SK-N-SH (cell line): ENCODE data around the gene FUT6. TPM values are rescaled to one million over a fixed set of nuclear protein-coding genes. Genes with fewer than 3 reads are reported as not detected.

Source experiments
- CTCF ChIA-PET: fragments of 300-600, 350-600 bp; formaldehyde crosslinking; extraction: SDS; loops from one replicate; lab custom pipeline; 2021; lab: Yijun Ruan, JAX
- POLR2A ChIA-PET: fragments of 350-600 bp; sonication (Branson Sonifier 250); formaldehyde crosslinking; extraction: SDS; loops from one replicate; lab custom pipeline; 2020; ENCODE audit warnings: antibody characterized with exemption, inconsistent platforms; lab: Yijun Ruan, JAX
- DNase-seq: peaks from one replicate; pipeline ENCODE4 v3.0.0; 2012
- H2AFZ ChIP-seq: fragments of 200-600 bp; sonication (generic); 2 replicates; pipeline ENCODE4 v1.8.1; 2016; ENCODE audit warnings: antibody characterized with exemption, mild to moderate bottlenecking, low read depth
- H3F3A ChIP-seq: fragments of 200-600 bp; sonication (generic); replicated peaks from 2 replicates; pipeline ENCODE3; 2016; ENCODE audit warnings: antibody characterized with exemption, mild to moderate bottlenecking; ENCODE audit not compliant: insufficient read depth
- H3K27ac ChIP-seq, 2 experiments: fragments of 200-500 bp in 1 of 2; fragments of 200-600 bp in 1 of 2; sonication (Bioruptor generic) in 1 of 2; sonication (generic), shearing (Covaris generic) in 1 of 2; 2 replicates each; pipeline versions ENCODE4 v1.5.1 to v1.6.1; 2014 to 2016; ENCODE audit warnings: low read depth in 2 of 2, inconsistent platforms in 1 of 2, low read length in 1 of 2, mild to moderate bottlenecking in 1 of 2, mixed read lengths in 1 of 2
- H3K27me3 ChIP-seq: fragments of 200-600 bp; sonication (generic), shearing (Covaris generic); 2 replicates; pipeline ENCODE4 v1.6.1; 2016; ENCODE audit warnings: mixed run types; ENCODE audit not compliant: insufficient read depth
- H3K36me3 ChIP-seq, 2 experiments: fragments of 200-500 bp in 1 of 2; fragments of 200-600 bp in 1 of 2; sonication (Bioruptor generic) in 1 of 2; sonication (generic) in 1 of 2; replicated peaks in 1 of 2; 2 replicates each; pipeline versions ENCODE3 to v1.5.1; 2014 to 2016; ENCODE audit warnings: low read length in 1 of 2, mild to moderate bottlenecking in 1 of 2; ENCODE audit not compliant: insufficient read depth in 2 of 2, control insufficient read depth in 1 of 2
- H3K4me1 ChIP-seq, 2 experiments: fragments of 200-500 bp in 1 of 2; fragments of 200-600 bp in 1 of 2; sonication (Bioruptor generic) in 1 of 2; sonication (generic), shearing (Covaris generic) in 1 of 2; 2 replicates each; pipeline versions ENCODE4 v1.5.1 to v1.6.1; 2014 to 2016; ENCODE audit warnings: low read depth in 1 of 2, low read length in 1 of 2, mixed run types in 1 of 2; ENCODE audit not compliant: insufficient read depth in 2 of 2, control insufficient read depth in 1 of 2
- H3K4me2 ChIP-seq: fragments of 200-600 bp; sonication (generic), shearing (Covaris generic); 2 replicates; pipeline ENCODE4 v1.6.1; 2017; ENCODE audit warnings: mixed run types
- H3K4me3 ChIP-seq, 2 experiments: fragments of 200-500 bp in 1 of 2; fragments of 200-600 bp in 1 of 2; sonication (Bioruptor generic) in 1 of 2; sonication (generic), shearing (Covaris generic) in 1 of 2; 2 replicates each; pipeline versions ENCODE4 v1.5.1 to v1.8.1; 2014 to 2016; ENCODE audit warnings: low read depth in 2 of 2, inconsistent platforms in 1 of 2, low read length in 1 of 2, mild to moderate bottlenecking in 1 of 2, mixed read lengths in 1 of 2, moderate library complexity in 1 of 2
- H3K79me2 ChIP-seq: fragments of 200-600 bp; sonication (generic); 2 replicates; pipeline ENCODE4 v1.8.1; 2017; ENCODE audit warnings: mild to moderate bottlenecking; ENCODE audit not compliant: insufficient read depth
- H3K9ac ChIP-seq: fragments of 200-600 bp; sonication (generic); 2 replicates; pipeline ENCODE4 v1.6.1; 2017; ENCODE audit warnings: mixed run types
- H3K9me2 ChIP-seq: fragments of 200-600 bp; sonication (generic); 2 replicates; pipeline ENCODE4 v1.6.1; 2017; ENCODE audit warnings: mixed run types
- H3K9me3 ChIP-seq: fragments of 200-600 bp; sonication (generic); 2 replicates; pipeline ENCODE4 v1.6.1; 2017; ENCODE audit warnings: mixed run types, mild to moderate bottlenecking, moderate library complexity
- H4K20me1 ChIP-seq: fragments of 200-600 bp; sonication (generic); 2 replicates; pipeline ENCODE4 v1.6.1; 2017; ENCODE audit warnings: mild to moderate bottlenecking, mixed run types; ENCODE audit not compliant: insufficient read depth
- ELF1 ChIP-seq: IDR thresholded peaks from 2 replicates; pipeline ENCODE4 v1.4.0; 2012
- FOSL2 ChIP-seq: IDR thresholded peaks from 2 replicates; pipeline ENCODE4 v1.4.0; 2012; ENCODE audit warnings: low read depth, mild to moderate bottlenecking, moderate library complexity, borderline replicate concordance
- FOXJ3 ChIP-seq: sonication (generic); formaldehyde crosslinking; IDR thresholded peaks from 2 replicates; pipeline ENCODE4 v1.5.1; 2020; ENCODE audit warnings: mild to moderate bottlenecking, missing genetic modification reagents
- GABPA ChIP-seq: IDR thresholded peaks from 2 replicates; pipeline ENCODE4 v1.4.0; 2012; ENCODE audit warnings: low read depth, mild to moderate bottlenecking
- GATA2 ChIP-seq: sonication (generic); formaldehyde crosslinking; IDR thresholded peaks from 2 replicates; pipeline ENCODE4 v1.5.0; 2020; ENCODE audit warnings: mild to moderate bottlenecking, missing genetic modification reagents
- MEF2A ChIP-seq: IDR thresholded peaks from 2 replicates; pipeline ENCODE4 v1.4.0; 2012; ENCODE audit warnings: low read depth, borderline replicate concordance
- MXI1 ChIP-seq: IDR thresholded peaks from 2 replicates; pipeline ENCODE4 v1.6.1; 2012; ENCODE audit warnings: mild to moderate bottlenecking, low read depth, low read length, improper control_type of control experiment
- NFIC ChIP-seq: IDR thresholded peaks from 2 replicates; pipeline ENCODE4 v1.4.0; 2012; ENCODE audit warnings: borderline replicate concordance
- RAD21 ChIP-seq: IDR thresholded peaks from 2 replicates; pipeline ENCODE4 v1.6.1; 2012; ENCODE audit warnings: mild to moderate bottlenecking, low read length
- RCOR1 ChIP-seq: fragments of 150-350 bp; IDR thresholded peaks from 2 replicates; pipeline ENCODE4 v1.6.1; 2017; ENCODE audit warnings: antibody characterized with exemption, low read length
- RXRA ChIP-seq: IDR thresholded peaks from 2 replicates; pipeline ENCODE4 v1.4.0; 2012; ENCODE audit warnings: low read depth, mild to moderate bottlenecking, borderline replicate concordance
- TAF1 ChIP-seq: IDR thresholded peaks from 2 replicates; pipeline ENCODE4 v1.6.1; 2012; ENCODE audit warnings: low read depth, mild to moderate bottlenecking, low read length, moderate library complexity, borderline replicate concordance
- TCF12 ChIP-seq: IDR thresholded peaks from 2 replicates; pipeline ENCODE4 v1.4.0; 2012
- TEAD4 ChIP-seq: IDR thresholded peaks from 2 replicates; pipeline ENCODE4 v1.4.0; 2012; ENCODE audit warnings: mild to moderate bottlenecking, borderline replicate concordance; ENCODE audit not compliant: insufficient read depth
- YY1 ChIP-seq: IDR thresholded peaks from 2 replicates; pipeline ENCODE4 v1.4.0; 2012; ENCODE audit warnings: low read depth, mild to moderate bottlenecking
- WGBS: methylation state at CpG from one replicate; pipeline ENCODE4 v1.1.6; 2017; ENCODE audit warnings: low lambda C conversion rate; 5-methylcytosine and 5-hydroxymethylcytosine counted together
- polyA plus RNA-seq, 3 experiments: library from polyadenylated mRNA; depleted of rRNA; stranded (reverse); fragments of >200 nt; gene quantifications; 2 replicates each; pipeline ENCODE4 v1.2.3, GENCODE V29; 2012
- TF ChIP-seq, protein P1 (sequence below): IDR thresholded peaks from 2 replicates; pipeline ENCODE4 v1.4.0; 2012; ENCODE audit warnings: low read depth
- TF ChIP-seq, protein P2 (sequence below): fragments of 200-600 bp; sonication (generic); IDR thresholded peaks from 2 replicates; pipeline ENCODE4 v1.6.1; 2017; ENCODE audit warnings: antibody characterized with exemption, mild to moderate bottlenecking, moderate library complexity
- TF ChIP-seq, protein P3 (sequence below): IDR thresholded peaks from 2 replicates; pipeline ENCODE4 v1.6.1; 2012; ENCODE audit warnings: mild to moderate bottlenecking, low read depth, low read length, moderate library complexity
- TF ChIP-seq, protein P4 (sequence below): fragments of 150-350 bp; IDR thresholded peaks from 2 replicates; pipeline ENCODE4 v1.6.1; 2016; ENCODE audit warnings: mild to moderate bottlenecking, low read depth, low read length
- TF ChIP-seq, protein P5 (sequence below): fragments of 150-350 bp; IDR thresholded peaks from 2 replicates; pipeline ENCODE4 v1.6.1; 2017; ENCODE audit warnings: antibody characterized with exemption, low read length, low read depth, borderline replicate concordance

The FUT6 gene
- polyA plus RNA-seq, 1 of the 3 experiments (the other 2 are of a cell fraction), result not detected

DNA sequence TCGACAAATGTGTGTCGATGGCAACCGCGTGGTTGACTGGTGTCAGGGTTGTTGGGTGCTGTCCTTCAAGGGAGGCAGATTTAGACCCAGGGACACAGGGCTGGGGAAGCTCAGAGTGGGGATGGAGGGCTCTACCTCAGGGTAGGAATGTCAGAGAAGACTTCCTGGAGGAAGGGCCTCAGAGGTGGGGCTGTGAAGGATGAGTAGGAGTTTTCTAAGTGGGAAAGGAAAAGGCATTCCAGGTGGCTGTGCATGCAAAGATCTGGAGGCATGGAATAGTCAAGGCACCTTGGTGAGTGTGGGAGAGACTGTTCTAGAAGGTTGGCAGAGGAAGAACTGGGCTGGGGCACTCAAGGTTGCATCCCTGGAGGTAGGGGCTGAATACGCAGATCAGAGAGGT is 32.6 kb downstream of the FUT6 start:
- ChIA-PET POLR2A (interaction anchor here (0.6 to 1.5 kb wide), 2 partner anchors 12 to 21 kb away, joined by 3 to 5 read pairs; no protein-coding TSS in a partner anchor), CTCF (interaction anchor here (0.8 to 3.7 kb wide), 9 partner anchors 9 to 241 kb away, joined by 3 to 18 read pairs (median 3); no protein-coding TSS in a partner anchor)
- Histone ChIP-seq H3K4me2 (no peak overlapping the region), H3K36me3 (no peaks in the 10 kb centered on the region), H2AFZ (no peak overlapping the region), H3K4me1 (peaks cover 3 to 17% of the 10 kb centered on the region in 2 experiments; a peak in 1 of 4 replicates), H3F3A (no peaks in the 10 kb centered on the region), H3K27me3 (peaks cover 6% of the 10 kb centered on the region; the same call in 1 of the 2 replicates), H3K9me3 (no peaks in the 10 kb centered on the region), H3K9ac (no peak overlapping the region), H3K27ac (no peak overlapping the region), H3K9me2 (no peaks in the 10 kb centered on the region), H3K79me2 (no peaks in the 10 kb centered on the region), H3K4me3 (no peak overlapping the region), H4K20me1 (no peaks in the 10 kb centered on the region)
- no peak for DNase-seq
- 98% methylated on average over 4 of the region's 5 CpGs for WGBS
- TF ChIP-seq FOXJ3 (no peak), GABPA (no peak), RAD21 (no peak), FOSL2 (no peak), RXRA (no peak), RCOR1 (no peak), MXI1 (no peak), GATA2 (CRISPR knock-in tag) (no peak), TAF1 (no peak), YY1 (no peak), TCF12 (no peak), MEF2A (no peak), TEAD4 (no peak), ELF1 (no peak), NFIC (no peak)
- TF ChIP-seq, protein P1, sequence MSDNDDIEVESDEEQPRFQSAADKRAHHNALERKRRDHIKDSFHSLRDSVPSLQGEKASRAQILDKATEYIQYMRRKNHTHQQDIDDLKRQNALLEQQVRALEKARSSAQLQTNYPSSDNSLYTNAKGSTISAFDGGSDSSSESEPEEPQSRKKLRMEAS, result no peak
- TF ChIP-seq, protein P2, sequence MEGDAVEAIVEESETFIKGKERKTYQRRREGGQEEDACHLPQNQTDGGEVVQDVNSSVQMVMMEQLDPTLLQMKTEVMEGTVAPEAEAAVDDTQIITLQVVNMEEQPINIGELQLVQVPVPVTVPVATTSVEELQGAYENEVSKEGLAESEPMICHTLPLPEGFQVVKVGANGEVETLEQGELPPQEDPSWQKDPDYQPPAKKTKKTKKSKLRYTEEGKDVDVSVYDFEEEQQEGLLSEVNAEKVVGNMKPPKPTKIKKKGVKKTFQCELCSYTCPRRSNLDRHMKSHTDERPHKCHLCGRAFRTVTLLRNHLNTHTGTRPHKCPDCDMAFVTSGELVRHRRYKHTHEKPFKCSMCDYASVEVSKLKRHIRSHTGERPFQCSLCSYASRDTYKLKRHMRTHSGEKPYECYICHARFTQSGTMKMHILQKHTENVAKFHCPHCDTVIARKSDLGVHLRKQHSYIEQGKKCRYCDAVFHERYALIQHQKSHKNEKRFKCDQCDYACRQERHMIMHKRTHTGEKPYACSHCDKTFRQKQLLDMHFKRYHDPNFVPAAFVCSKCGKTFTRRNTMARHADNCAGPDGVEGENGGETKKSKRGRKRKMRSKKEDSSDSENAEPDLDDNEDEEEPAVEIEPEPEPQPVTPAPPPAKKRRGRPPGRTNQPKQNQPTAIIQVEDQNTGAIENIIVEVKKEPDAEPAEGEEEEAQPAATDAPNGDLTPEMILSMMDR, result no peak
- TF ChIP-seq, protein P3, sequence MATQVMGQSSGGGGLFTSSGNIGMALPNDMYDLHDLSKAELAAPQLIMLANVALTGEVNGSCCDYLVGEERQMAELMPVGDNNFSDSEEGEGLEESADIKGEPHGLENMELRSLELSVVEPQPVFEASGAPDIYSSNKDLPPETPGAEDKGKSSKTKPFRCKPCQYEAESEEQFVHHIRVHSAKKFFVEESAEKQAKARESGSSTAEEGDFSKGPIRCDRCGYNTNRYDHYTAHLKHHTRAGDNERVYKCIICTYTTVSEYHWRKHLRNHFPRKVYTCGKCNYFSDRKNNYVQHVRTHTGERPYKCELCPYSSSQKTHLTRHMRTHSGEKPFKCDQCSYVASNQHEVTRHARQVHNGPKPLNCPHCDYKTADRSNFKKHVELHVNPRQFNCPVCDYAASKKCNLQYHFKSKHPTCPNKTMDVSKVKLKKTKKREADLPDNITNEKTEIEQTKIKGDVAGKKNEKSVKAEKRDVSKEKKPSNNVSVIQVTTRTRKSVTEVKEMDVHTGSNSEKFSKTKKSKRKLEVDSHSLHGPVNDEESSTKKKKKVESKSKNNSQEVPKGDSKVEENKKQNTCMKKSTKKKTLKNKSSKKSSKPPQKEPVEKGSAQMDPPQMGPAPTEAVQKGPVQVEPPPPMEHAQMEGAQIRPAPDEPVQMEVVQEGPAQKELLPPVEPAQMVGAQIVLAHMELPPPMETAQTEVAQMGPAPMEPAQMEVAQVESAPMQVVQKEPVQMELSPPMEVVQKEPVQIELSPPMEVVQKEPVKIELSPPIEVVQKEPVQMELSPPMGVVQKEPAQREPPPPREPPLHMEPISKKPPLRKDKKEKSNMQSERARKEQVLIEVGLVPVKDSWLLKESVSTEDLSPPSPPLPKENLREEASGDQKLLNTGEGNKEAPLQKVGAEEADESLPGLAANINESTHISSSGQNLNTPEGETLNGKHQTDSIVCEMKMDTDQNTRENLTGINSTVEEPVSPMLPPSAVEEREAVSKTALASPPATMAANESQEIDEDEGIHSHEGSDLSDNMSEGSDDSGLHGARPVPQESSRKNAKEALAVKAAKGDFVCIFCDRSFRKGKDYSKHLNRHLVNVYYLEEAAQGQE, result no peak
- TF ChIP-seq, protein P4, sequence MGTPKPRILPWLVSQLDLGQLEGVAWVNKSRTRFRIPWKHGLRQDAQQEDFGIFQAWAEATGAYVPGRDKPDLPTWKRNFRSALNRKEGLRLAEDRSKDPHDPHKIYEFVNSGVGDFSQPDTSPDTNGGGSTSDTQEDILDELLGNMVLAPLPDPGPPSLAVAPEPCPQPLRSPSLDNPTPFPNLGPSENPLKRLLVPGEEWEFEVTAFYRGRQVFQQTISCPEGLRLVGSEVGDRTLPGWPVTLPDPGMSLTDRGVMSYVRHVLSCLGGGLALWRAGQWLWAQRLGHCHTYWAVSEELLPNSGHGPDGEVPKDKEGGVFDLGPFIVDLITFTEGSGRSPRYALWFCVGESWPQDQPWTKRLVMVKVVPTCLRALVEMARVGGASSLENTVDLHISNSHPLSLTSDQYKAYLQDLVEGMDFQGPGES, result no peak
- TF ChIP-seq, protein P5, sequence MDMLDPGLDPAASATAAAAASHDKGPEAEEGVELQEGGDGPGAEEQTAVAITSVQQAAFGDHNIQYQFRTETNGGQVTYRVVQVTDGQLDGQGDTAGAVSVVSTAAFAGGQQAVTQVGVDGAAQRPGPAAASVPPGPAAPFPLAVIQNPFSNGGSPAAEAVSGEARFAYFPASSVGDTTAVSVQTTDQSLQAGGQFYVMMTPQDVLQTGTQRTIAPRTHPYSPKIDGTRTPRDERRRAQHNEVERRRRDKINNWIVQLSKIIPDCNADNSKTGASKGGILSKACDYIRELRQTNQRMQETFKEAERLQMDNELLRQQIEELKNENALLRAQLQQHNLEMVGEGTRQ, result no peak
